ENCODE measurements around the gene KCMF1. TPM values are rescaled to one million over a fixed set of nuclear protein-coding genes. Genes with fewer than 3 reads are reported as not detected.

KCMF1 gene
- total RNA-seq, 3 donors from 2014 or later (not counting 1 experiment from before 2014, with no cell fraction given): 70.8 to 81.4 (median 77.1) TPM

DNA sequence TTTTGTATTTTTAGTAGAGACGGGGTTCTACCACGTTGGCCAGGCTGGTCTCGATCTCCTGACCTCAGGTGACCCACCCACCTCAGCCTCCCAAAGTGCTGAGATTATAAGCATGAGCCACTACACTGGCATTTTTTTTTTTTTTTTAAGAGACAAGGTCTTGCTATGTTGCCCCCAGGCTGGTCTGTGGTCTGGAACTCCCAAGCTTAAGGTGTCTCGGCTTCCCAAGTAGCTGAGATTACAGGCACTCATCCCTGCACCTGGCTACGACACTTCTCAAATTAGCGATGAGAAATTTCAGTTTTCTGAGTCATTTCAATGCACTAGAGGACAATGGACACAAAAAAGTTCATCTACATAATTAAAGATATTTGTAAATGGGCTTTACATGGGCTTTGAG lies 125.7 kb downstream of the KCMF1 start:
- Mint-ChIP-seq H3K27me3 (ENCODE audit: low read depth in 2 of 2) (peaks cover 17 to 38% of the 10 kb centered on the region in 2 donors), H3K4me3 (no peak overlapping the region), H3K36me3 (no peaks in the 10 kb centered on the region), H3K9me3 (no peaks in the 10 kb centered on the region), H3K27ac (no peak overlapping the region), H3K4me1 (no peaks in the 10 kb centered on the region)
- Histone ChIP-seq H3K27ac (ENCODE audit: low read length) (no peak overlapping the region), H3K9me3 (ENCODE audit: control insufficient read depth, insufficient read depth, low read length) (no peaks in the 10 kb centered on the region), H3K4me3 (ENCODE audit: low read length) (no peak overlapping the region), H3K4me1 (ENCODE audit: control insufficient read depth, insufficient read depth, low read length) (no peaks in the 10 kb centered on the region), H3K27me3 (ENCODE audit: control insufficient read depth, insufficient read depth, low read length) (no peaks in the 10 kb centered on the region), H3K36me3 (ENCODE audit: control insufficient read depth, insufficient read depth, low read length) (no peaks in the 10 kb centered on the region)
- 82% methylated on average over 6 of the region's 6 CpGs for WGBS (ENCODE audit: insufficient coverage)
- TF ChIP-seq, protein P1, sequence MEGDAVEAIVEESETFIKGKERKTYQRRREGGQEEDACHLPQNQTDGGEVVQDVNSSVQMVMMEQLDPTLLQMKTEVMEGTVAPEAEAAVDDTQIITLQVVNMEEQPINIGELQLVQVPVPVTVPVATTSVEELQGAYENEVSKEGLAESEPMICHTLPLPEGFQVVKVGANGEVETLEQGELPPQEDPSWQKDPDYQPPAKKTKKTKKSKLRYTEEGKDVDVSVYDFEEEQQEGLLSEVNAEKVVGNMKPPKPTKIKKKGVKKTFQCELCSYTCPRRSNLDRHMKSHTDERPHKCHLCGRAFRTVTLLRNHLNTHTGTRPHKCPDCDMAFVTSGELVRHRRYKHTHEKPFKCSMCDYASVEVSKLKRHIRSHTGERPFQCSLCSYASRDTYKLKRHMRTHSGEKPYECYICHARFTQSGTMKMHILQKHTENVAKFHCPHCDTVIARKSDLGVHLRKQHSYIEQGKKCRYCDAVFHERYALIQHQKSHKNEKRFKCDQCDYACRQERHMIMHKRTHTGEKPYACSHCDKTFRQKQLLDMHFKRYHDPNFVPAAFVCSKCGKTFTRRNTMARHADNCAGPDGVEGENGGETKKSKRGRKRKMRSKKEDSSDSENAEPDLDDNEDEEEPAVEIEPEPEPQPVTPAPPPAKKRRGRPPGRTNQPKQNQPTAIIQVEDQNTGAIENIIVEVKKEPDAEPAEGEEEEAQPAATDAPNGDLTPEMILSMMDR (IDR thresholded peaks at IDR 0.05): no peak
- DNase-seq (no peak), ATAC-seq (no peak)
- intact Hi-C loops (cut with micrococcal nuclease): no loop called here

DNA sequence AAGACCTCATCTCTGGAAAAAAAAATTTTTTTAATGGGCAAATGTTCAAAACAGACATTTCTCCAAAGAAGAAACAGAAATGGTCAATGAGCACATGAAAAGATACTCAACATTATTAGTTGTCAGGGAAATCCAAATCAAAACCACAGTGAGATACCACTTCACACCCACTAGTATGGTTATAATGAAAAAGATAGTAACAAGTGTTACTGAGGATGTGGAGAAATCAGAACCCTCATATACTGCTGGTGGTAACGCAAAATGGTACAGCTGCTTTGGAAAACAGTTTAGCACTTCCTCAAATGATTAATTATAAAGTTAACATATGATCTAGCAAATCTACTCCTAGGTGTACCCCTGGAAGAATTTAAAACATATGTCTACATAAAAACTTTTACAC lies 133.3 kb downstream of the KCMF1 start:
- intact Hi-C loops (cut with micrococcal nuclease): no loop called here
- TF ChIP-seq, protein P1 (IDR thresholded peaks at IDR 0.05): no peak
- no CpG with 5 or more reads among the region's 1 CpG for WGBS (ENCODE audit: insufficient coverage)
- no peaks in the 10 kb centered on the region for H3K9me3 ChIP-seq (ENCODE audit: control insufficient read depth, insufficient read depth, low read length)
- H3K36me3 ChIP-seq (ENCODE audit: control insufficient read depth, insufficient read depth, low read length): no peaks in the 10 kb centered on the region
- Mint-ChIP-seq H3K4me1 (peaks cover 5 to 8% of the 10 kb centered on the region in 2 donors), H3K27me3 (ENCODE audit: low read depth in 2 of 2) (peaks cover 9 to 61% of the 10 kb centered on the region in 2 donors), H3K4me3 (no peak overlapping the region), H3K27ac (no peak overlapping the region), H3K9me3 (no peaks in the 10 kb centered on the region), H3K36me3 (no peaks in the 10 kb centered on the region)
- no peaks in the 10 kb centered on the region for H3K27me3 ChIP-seq (ENCODE audit: control insufficient read depth, insufficient read depth, low read length)
- DNase-seq: no peak
- H3K4me3 ChIP-seq (ENCODE audit: low read length): no peak overlapping the region
- H3K27ac ChIP-seq (ENCODE audit: low read length): no peak overlapping the region
- no peaks in the 10 kb centered on the region for H3K4me1 ChIP-seq (ENCODE audit: control insufficient read depth, insufficient read depth, low read length)
- peak; percentile 38 to 90 (median 64) for ATAC-seq

DNA sequence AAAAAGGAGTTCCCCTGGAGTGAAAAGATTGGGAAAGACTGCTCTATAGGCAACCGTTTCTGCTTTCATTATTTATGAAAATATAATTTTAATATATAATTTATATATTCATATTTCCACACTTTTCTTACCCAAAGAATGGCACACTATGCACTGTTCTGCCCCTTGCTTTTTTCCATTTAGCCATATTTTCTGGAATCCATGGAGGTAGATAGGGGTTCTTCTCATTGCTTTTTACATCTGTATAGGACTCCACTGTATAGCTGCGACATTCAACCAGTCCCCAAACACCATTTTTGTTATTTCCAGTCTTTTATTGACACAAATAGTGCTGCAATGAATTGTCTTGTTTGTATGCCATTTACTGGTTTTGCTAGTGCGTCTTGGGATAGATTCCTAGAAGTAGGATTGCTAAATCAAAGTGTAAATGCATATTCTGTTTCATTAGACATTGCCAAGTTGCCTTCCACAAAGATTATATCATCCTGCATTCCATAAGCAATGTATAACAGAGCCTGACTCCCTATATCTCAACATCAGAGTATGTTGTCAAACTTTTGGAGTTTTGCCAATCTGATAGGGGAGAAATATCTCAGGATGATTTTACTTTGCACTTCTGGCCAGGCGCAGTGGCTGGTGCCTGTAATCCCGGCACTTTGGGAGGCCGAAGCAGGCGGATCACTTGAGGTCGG lies 135.7 kb downstream of the KCMF1 start:
- H3K27me3 Mint-ChIP-seq (ENCODE audit: low read depth in 2 of 2): peaks cover 13 to 44% of the 10 kb centered on the region in 2 donors
- H3K4me3 ChIP-seq (ENCODE audit: low read length): no peak overlapping the region
- DNase-seq: no peak
- WGBS (ENCODE audit: insufficient coverage): 59% methylated on average over 3 of the region's 8 CpGs
- H3K9me3 ChIP-seq (ENCODE audit: control insufficient read depth, insufficient read depth, low read length): no peaks in the 10 kb centered on the region
- no peak for ATAC-seq
- no peaks in the 10 kb centered on the region for H3K36me3 ChIP-seq (ENCODE audit: control insufficient read depth, insufficient read depth, low read length)
- H3K4me3 Mint-ChIP-seq: no peak overlapping the region
- H3K27ac ChIP-seq (ENCODE audit: low read length): no peak overlapping the region
- peaks cover 5 to 8% of the 10 kb centered on the region in 2 donors for H3K4me1 Mint-ChIP-seq
- no peaks in the 10 kb centered on the region for H3K27me3 ChIP-seq (ENCODE audit: control insufficient read depth, insufficient read depth, low read length)
- intact Hi-C loops (cut with micrococcal nuclease): no loop called here
- H3K27ac Mint-ChIP-seq: no peak overlapping the region
- H3K4me1 ChIP-seq (ENCODE audit: control insufficient read depth, insufficient read depth, low read length): no peaks in the 10 kb centered on the region
- H3K36me3 Mint-ChIP-seq: no peaks in the 10 kb centered on the region
- TF ChIP-seq, protein P1 (IDR thresholded peaks at IDR 0.05): no peak
- no peaks in the 10 kb centered on the region for H3K9me3 Mint-ChIP-seq

Other genes with a start within 250 kb of the KCMF1 start
- gene TRABD2A, start 90.1 kb upstream of the KCMF1 start, total RNA-seq: 1 to 10 TPM; 1.4 to 6.3 (median 6.3) TPM
- gene TMSB10, start 65.5 kb upstream of the KCMF1 start, total RNA-seq: 1,000 to 10,000 TPM; 1,247 to 1,683 (median 1,557) TPM
- gene TCF7L1, start 162.2 kb downstream of the KCMF1 start, total RNA-seq: not detected